ENCODE measurements around the gene RNF215.

GRCh38 chr22:30348404-30348803 lies 38.8 kb downstream of the RNF215 start:
- no peak for TF ChIP-seq CTCF (IDR thresholded peaks at IDR 0.05 in 2 of 3, conservative IDR thresholded peaks at IDR 0.05 in 1 of 3; ENCODE audit: control insufficient read depth in 2 of 3, extremely low read depth in 1 of 3, insufficient read depth in 1 of 3, low read depth in 3 of 3, low read length in 3 of 3)
- no peak for TF ChIP-seq ZBTB11 (CRISPR knock-in tag; IDR thresholded peaks at IDR 0.05)
- TF ChIP-seq NFYB (IDR thresholded peaks at IDR 0.05; ENCODE audit: insufficient read depth, low read depth, low read length) = no peak
- no peak for TF ChIP-seq CHD4 (IDR thresholded peaks at IDR 0.05)
- no peak for TF ChIP-seq NRF1 (conservative IDR thresholded peaks at IDR 0.05; ENCODE audit: low read depth, low read length)

Data from GM12878 (cell line).